GM18502 (cell line): Measurements from ENCODE around the gene WWC2.

ENCODE experiments used
- ATAC-seq: cut with Tn5 transposase; IDR thresholded peaks from one replicate; pipeline ENCODE4 v1.9.1; 2021; ENCODE audit warnings: mild to moderate bottlenecking; ENCODE audit not compliant: unreplicated experiment, poor library complexity

WWC2 gene

DNA sequence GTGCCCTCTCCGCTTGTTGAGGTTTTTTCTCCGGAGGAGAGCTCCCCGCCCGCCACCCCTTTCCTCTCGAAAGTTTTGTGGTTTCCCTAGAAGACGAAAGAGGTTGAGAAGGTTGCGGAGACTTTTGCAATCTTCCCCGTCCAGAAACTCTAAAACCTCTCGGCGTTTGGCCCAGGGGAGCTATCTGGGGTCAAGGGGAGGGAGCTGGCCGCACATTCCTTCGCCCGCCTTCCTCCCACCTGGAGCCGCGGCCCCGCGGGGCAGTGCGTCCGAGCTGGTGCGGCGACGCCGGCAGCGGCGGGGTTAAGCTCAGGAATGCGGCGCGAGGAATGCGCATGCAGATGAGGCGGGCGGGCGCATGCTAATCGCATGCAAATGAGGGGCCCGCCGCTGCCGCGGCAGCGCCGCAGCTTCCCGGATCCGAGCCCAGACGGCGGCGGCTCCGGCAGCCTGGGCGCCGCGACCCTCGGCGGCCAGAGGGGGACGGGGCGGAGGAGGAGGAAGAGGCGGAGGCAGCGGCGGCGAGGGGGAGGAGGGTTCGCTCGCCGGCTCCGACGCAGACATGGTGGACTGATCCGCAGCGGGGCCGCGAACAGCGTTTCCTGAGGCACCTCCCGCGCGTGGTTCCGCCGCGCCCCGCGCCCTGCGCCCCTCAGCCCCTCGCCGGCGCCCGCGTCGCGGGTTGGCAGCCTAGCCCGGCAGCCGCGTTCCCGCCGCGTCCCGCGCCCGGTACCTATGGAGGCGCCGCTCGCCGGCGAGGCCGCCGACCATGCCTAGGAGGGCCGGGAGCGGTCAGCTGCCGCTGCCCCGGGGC is at the start of gene WWC2:
TSS of gene WWC2 (plus strand) at position 535 of the 814 bp plus-strand sequence. CDS start at position 770, 235 bp downstream.
- peak; percentile 82 for ATAC-seq

DNA sequence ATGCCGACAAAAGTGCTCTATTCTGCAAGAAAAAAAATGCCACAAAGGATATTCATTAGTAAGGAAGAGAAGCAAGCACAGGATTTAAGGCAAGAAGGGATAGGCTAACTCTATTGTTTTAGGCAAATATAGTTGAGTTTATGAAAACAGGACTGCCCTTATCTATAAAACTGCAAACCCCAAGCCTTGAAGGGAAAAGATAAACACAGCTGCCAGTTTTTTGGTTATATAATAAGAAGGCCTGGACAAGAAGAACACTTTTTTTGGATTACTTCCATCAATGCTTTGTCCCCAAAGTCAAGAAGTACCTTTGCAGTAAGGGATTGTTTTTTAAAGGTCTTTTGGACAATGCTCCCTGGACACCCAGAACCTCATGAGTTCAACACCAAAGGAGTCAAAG is 45.4 kb upstream of the WWC2 start:
- ATAC-seq: no peak

- no peak for ATAC-seq
Observed at GRCh38 chr4:183057255-183057654, 41.8 kb upstream of the WWC2 start.

GRCh38 chr4:183059797-183060196 is 39.3 kb upstream of the WWC2 start:
- ATAC-seq: peak; percentile 74

DNA sequence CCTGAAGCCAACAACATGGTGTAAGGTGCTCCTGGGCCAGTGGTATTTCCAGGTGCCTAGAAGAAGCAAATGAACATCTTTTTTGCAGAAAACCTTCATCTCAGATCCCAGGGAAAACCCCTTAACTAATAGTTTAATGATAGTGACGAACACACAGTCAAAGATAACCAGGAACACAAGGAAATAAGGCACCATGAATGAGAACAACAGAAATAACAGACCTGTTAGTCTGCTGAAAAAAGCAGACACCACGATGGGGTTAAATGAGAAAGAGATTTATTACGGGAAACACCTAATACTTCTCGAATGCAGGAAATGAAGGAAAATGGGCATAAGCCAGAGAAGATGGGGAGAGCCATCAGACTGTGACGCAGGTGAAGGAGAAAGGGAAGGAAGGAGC is 30.6 kb upstream of the WWC2 start:
- ATAC-seq: no peak

DNA sequence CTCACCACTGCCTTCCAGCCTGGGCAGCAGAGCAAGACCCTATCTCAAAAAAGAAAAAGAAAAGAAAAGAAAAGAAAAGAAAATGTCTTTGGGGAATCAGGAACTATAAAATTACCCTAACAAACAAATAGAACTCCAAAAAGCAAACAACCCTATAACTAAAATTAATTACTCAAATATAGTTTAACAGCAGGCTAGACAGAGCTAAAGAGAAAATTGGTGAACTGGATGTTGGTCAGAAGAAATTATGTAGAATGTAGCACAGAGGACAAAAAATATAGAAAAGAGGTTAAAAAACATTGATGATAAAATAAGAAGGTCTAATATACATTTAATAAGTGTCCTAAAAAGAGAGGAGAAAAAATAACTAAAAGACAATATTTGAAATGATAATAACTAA is 27.8 kb upstream of the WWC2 start:
- no peak for ATAC-seq

GRCh38 chr4:183072176-183072575 is 26.9 kb upstream of the WWC2 start:
- no peak for ATAC-seq

DNA sequence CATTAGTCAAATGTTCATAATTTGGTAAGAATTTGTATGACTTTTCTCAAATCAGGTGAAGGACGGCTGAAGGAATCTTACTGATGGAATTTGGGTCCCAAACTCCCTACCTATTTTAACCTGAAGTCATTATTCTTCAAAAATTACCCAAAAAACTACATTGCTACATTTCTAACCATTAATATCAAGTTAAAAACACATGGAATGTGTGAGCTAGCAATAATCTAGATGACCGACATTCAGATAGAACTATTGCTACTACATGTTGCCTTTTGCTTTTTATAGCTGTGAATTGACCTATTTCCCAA is 25.3 kb upstream of the WWC2 start:
- peak; percentile 19 for ATAC-seq

DNA sequence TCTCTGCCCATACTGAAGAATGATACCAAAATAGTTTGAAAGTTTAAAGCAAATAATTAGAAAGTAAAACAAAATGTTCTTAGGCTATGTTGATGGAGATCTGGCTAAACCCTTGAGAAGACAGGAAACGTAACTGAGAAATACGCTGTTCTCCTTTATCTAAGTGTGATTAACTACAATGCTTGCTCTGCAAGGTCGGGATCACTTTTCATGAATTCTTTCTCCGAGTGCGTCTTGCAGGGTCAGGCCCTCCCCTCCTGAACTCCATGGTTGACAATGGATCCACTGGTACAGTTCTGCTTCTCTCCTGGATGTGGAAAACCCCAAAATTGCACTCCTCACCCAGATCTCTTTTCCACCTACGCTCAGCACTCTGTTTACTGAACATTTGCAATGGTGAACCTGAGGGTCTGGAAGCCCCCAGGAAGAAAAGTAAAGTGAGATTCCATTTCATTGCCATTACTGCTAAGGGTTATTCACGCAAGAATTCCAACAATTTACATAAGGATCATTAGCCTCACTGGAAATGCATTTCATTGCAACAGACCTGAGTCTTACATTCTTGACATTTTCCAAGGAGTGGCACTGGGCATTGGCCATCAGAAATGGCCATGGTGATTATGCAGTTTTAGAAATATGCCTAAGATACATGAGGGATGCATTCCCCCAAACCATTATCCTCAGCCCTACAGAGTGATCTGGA is 24.6 kb upstream of the WWC2 start:
- no peak for ATAC-seq

GRCh38 chr4:183078634-183079033 is 20.4 kb upstream of the WWC2 start:
- ATAC-seq: no peak

DNA sequence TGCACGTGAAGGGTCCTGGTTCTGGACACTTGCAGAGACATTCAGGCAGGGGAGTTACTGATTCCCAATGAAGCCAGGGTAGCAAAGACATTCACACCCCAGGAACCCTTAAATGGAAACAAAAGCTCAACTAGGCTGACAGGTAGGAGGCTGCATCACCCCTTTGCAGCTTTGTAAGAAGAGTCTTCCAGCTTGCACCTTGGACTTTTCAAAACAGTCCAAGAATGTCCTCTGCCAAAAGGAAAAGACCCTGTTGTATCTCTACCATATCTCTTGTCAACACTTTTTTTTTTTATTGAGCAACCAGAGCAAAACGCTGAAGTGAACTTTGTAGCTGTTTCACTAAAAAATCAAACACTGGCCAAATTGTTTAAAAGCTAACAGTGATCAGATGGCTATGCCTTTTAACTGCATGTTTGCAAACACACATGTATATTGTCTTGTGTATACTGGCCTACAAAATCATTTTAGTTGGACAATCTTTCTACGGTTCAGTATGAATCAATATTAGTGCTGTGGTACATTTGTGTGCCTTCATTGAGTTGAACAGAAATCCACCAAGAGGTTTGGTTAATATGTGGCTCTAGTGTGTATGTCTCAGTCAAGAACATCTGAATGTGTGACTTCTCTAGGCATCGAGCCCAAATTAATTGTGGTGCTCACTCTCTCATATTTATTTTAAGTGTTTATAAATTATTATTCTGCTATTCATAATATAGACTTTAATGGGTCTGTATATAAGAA is 18.5 kb upstream of the WWC2 start:
- ATAC-seq: no peak

DNA sequence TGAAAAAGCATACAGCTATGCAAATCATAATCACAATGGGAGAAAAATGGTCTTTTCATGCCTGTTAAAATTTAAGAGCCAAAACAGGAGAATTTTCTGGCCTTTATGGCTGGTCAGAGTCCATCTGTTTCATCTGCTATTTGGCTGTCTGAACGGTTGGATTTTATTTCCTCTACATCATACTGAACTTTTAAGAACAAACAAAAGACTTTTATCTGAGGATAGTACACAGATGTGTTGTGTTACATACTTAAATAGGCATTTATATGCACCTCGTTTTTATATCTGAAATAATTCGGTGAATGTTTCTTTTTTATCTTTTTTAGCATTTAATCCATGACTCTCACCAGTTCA is 18.0 kb upstream of the WWC2 start:
- ATAC-seq: no peak

- ATAC-seq: no peak
Observed at GRCh38 chr4:183082053-183082452, 17.0 kb upstream of the WWC2 start.

DNA sequence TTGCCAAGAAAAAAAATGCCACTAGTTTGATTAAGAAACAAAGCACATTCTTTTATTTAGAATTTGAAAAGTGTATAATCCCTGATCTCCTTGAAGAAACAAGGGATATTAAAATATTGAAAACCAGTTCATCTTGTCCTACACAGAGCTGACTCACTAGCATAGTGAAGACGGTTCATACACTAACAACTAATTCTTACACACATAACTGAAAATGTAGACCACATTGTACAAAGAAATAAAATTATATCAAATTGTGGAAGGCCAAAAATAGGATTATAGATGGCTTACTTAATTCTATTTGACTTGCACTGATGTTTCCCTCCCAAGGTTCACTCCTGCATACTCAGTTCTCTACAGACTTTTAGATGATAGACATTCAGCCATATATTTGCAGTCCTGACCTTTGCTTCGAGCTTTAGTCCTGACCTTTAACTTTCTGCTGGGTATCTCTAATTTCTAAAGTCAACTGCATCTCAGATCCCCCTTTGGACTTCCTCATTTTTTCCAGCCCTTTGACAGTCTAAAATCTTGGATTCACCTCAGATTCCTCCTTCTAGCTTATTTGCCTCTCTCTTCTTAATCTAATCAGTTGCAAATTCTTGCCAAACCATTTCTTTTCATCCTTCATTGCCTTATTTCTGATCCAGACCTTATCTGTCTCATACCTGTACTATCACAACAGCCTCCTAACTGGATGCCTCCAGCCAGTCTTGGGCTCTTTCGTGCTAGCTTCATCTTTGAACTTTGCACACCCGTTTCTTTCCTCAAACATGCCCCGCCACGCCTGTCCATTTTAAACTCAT is 4.5 kb upstream of the WWC2 start:
- ATAC-seq: no peak

GRCh38 chr4:183095199-183095512 is 3.9 kb upstream of the WWC2 start:
- no peak for ATAC-seq

- no peak for ATAC-seq
Observed at GRCh38 chr4:183096276-183096965, 2.6 kb upstream of the WWC2 start.

GRCh38 chr4:183097231-183098018 is 1.6 kb upstream of the WWC2 start:
- no peak for ATAC-seq

- ATAC-seq: peak; percentile 35
Observed at GRCh38 chr4:183098019-183098722, 886 bp upstream of the WWC2 start.
